ENCODE measurements around the gene PPP2R2D. TPM values are rescaled to one million over a fixed set of nuclear protein-coding genes. Genes with fewer than 3 reads are reported as not detected.

Gene PPP2R2D
- total RNA-seq, 1 experiment from 2014 or later, result 33.2 TPM

DNA sequence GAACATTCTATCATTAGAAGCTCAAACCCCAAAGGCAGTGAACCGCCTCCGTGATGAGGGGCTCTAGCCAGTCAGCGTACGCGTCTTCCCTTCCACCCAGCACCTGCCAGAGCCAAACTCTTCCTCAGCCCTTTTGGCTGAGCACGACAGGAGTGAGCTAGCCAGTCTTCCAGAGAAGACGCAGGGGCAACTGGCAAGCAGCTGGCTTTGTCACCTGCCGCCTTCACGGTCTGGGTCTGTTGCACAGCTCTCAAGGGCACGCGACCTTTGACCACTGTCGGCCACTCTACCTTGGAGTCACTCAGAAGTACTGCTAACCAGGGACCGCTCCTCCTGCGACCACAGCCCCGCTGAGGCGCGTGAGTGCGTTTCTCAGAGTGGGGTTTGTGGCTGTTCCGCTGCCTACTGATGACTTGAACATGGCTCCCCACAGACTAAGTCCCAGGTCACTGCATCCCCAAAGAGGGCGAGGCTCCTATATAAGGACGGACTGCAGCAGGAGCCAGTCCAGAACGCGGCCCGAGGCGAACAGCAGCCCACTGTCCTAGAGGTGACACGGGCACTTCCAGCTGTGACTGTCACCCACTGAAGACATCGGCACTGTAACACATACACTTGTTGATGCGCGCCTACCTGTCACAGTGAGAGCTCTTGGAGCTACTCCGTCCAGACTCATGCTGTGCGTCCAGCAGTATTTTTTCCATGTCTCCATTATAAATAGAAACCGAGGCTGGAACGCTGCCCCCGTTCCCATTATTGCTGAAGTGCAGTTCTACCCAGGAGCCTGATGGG lies 72.5 kb downstream of the PPP2R2D start (continued):
- TF ChIP-seq, protein P1, sequence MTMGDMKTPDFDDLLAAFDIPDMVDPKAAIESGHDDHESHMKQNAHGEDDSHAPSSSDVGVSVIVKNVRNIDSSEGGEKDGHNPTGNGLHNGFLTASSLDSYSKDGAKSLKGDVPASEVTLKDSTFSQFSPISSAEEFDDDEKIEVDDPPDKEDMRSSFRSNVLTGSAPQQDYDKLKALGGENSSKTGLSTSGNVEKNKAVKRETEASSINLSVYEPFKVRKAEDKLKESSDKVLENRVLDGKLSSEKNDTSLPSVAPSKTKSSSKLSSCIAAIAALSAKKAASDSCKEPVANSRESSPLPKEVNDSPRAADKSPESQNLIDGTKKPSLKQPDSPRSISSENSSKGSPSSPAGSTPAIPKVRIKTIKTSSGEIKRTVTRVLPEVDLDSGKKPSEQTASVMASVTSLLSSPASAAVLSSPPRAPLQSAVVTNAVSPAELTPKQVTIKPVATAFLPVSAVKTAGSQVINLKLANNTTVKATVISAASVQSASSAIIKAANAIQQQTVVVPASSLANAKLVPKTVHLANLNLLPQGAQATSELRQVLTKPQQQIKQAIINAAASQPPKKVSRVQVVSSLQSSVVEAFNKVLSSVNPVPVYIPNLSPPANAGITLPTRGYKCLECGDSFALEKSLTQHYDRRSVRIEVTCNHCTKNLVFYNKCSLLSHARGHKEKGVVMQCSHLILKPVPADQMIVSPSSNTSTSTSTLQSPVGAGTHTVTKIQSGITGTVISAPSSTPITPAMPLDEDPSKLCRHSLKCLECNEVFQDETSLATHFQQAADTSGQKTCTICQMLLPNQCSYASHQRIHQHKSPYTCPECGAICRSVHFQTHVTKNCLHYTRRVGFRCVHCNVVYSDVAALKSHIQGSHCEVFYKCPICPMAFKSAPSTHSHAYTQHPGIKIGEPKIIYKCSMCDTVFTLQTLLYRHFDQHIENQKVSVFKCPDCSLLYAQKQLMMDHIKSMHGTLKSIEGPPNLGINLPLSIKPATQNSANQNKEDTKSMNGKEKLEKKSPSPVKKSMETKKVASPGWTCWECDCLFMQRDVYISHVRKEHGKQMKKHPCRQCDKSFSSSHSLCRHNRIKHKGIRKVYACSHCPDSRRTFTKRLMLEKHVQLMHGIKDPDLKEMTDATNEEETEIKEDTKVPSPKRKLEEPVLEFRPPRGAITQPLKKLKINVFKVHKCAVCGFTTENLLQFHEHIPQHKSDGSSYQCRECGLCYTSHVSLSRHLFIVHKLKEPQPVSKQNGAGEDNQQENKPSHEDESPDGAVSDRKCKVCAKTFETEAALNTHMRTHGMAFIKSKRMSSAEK (CRISPR knock-in tag; IDR thresholded peaks at IDR 0.05; ENCODE audit: borderline replicate concordance), result no peak
- no peak for TF ChIP-seq ZNF425 (CRISPR knock-in tag; conservative IDR thresholded peaks at IDR 0.05)
- TF ChIP-seq HMGXB4 (CRISPR knock-in tag; IDR thresholded peaks at IDR 0.05), result no peak
- TF ChIP-seq CREM (CRISPR knock-in tag; IDR thresholded peaks at IDR 0.05), result no peak

DNA sequence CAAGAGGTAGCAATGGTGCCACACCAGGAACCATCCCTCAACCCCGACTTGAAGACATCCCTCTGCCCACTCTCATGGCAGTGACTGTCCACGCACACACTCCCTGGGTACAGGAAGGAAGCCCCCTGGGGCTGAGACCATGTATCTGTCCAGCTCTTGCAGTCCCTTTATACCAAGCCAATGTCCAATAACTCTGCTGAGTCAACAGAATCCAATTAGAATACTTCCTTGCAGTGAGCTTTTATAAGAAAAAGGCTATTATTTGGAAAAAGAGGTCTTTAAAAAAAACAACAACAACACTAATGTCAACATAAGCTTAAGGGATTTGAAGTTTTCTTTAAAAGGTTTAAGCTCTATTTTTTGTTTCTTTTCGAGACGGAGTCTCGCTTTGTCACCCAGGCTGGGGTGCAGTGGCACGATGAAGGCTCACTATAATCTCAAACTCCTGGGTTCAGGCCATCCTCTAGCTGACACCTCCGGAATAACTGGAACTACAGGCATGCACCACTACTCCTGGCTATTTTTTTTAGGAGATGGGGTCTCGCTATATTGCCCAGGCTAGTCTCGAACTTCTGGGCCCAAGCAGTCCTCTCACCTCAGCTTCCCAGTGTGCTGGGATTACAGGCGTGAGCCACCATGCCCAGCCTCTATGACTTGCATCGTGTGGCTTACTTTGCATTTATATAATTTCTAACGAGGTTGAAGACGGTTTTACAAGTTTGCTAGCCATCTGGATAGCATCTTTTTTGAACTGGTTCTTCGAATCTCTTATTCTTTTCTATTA lies 73.4 kb downstream of the PPP2R2D start:
- CTCF ChIA-PET, result interaction anchor here (0.6 to 3.1 kb wide), 3 partner anchors 49 to 168 kb away, joined by 4 to 21 read pairs (median 8); no protein-coding TSS in a partner anchor
- Mint-ChIP-seq H3K9me3 (no peaks in the 10 kb centered on the region), H3K4me3 (no peak overlapping the region), H3K4me1 (peaks cover 52% of the 10 kb centered on the region), H3K27ac (peak overlapping the region; percentile 76), H3K27me3 (ENCODE audit: low read depth) (no peaks in the 10 kb centered on the region), H3K36me3 (peaks cover 71% of the 10 kb centered on the region)
- no peak for ATAC-seq
- TF ChIP-seq ZNF121 (CRISPR knock-in tag; IDR thresholded peaks at IDR 0.05), result peak; percentile 83
- TF ChIP-seq ZNF671 (CRISPR knock-in tag; IDR thresholded peaks at IDR 0.05), result no peak
- DNase-seq (ENCODE audit: low spot score), result no peak
- POLR2A ChIA-PET, result no interaction called here

- ChIA-PET CTCF (interaction anchor here (1.9 kb wide), 1 partner anchor 48 kb away, joined by 8 read pairs; no protein-coding TSS in a partner anchor), POLR2A (no interaction called here)
- H3K4me3 Mint-ChIP-seq, result no peak overlapping the region
- ATAC-seq (no peak), DNase-seq (ENCODE audit: low spot score) (no peak)
- H3K4me1 Mint-ChIP-seq, result peaks cover 60% of the 10 kb centered on the region
- H3K27me3 Mint-ChIP-seq (ENCODE audit: low read depth), result no peaks in the 10 kb centered on the region
- 0 out of 2 replicates have a peak overlapping the region, but pooled peaks have one; percentile 1 for H3K27ac Mint-ChIP-seq
- TF ChIP-seq, protein P2, sequence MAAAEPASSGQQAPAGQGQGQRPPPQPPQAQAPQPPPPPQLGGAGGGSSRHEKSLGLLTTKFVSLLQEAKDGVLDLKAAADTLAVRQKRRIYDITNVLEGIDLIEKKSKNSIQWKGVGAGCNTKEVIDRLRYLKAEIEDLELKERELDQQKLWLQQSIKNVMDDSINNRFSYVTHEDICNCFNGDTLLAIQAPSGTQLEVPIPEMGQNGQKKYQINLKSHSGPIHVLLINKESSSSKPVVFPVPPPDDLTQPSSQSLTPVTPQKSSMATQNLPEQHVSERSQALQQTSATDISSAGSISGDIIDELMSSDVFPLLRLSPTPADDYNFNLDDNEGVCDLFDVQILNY (CRISPR knock-in tag; IDR thresholded peaks at IDR 0.05), result no peak
- TF ChIP-seq EMX1 (CRISPR knock-in tag; IDR thresholded peaks at IDR 0.05) (no peak), PRDM15 (CRISPR knock-in tag; IDR thresholded peaks at IDR 0.05) (no peak)
- H3K9me3 Mint-ChIP-seq, result no peaks in the 10 kb centered on the region
- H3K36me3 Mint-ChIP-seq, result peaks cover 66% of the 10 kb centered on the region
These were observed 74.2 kb downstream of the PPP2R2D start for GRCh38 chr10:131975003-131975402.

All from WTC11 (cell line).